ENCODE results near the gene ARHGAP33.

DNA sequence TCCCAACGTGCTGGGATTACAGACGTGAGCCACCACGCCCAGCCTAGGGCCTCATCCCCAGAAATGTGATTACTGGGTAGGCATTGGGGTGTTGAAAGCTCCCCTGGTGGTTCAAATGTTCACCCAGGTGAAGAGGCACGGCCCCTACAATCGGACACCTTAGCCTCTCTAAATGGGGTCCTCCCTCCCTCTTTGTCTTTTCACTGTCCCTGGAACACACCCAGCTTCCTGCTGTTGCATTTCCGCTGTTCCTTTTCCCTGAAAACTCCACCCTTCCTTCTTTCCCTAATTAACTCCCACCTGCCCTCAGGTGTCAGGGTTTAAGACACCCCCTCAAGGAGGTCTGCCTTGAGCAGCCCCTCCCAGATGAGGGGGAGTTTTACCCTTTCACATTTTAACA, 40.9 kb downstream of the ARHGAP33 start:
- TF ChIP-seq POLR2A (IDR thresholded peaks at IDR 0.05; ENCODE audit: low read length) (no peak), GATA1 (IDR thresholded peaks at IDR 0.05; ENCODE audit: low read depth, low read length) (no peak)
